22Rv1 (cell line): ENCODE results near the gene CARD16.

Experiments used
- CTCF ChIP-seq: fragments of 450-650 bp; IDR thresholded peaks from 2 replicates; pipeline ENCODE4 v1.5.1; 2017; ENCODE audit warnings: mild to moderate bottlenecking
- ZFX ChIP-seq: fragments of 450-650 bp; IDR thresholded peaks from 2 replicates; pipeline ENCODE4 v1.6.1; 2017; ENCODE audit warnings: antibody characterized with exemption, borderline replicate concordance

DNA sequence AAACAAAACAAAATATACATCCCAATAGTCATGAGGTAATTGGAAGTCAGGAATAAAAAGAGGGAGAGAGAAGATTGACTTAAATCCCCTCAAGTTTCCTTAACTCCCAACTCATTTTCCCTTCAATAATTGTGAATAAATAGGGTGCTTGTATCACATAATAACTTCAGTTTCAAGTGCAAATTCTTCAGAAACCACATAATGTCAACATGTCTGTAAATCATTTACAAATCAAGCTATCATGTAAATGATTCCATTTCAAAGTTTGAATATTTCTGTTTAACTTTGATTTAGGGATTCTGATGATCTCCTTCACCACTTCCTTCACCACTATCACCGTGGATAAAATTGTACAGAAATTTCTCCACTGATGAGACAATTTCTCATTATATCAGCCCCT lies 45.4 kb downstream of the CARD16 start:
- no peak for TF ChIP-seq CTCF
- TF ChIP-seq ZFX = no peak
